Right ventricle myocardium inferior (tissue), 1 donor: Measurements from ENCODE around the gene KRT81. TPM values are rescaled to one million over a fixed set of nuclear protein-coding genes. Genes with fewer than 3 reads are reported as not detected.
"Not testable (repeated sequence)": the region's sequence is repeated elsewhere in the genome, so short reads cannot be mapped to it uniquely, and the experiment has no call there.

Experiments used
- ATAC-seq: fragments of 200-7000 bp; cut with Tn5 transposase; one replicate; pipeline ENCODE4 v1.9.1; 2020; ENCODE audit warnings: mild to moderate bottlenecking, moderate library complexity
- DNase-seq: peaks from one replicate; pipeline ENCODE4 v3.0.0; 2021; ENCODE audit errors: missing footprints
- intact Hi-C: fragments of 100-400 bp; cut with DNase I; formaldehyde crosslinking; loops from one replicate; pipeline ENCODE4 v1.11.0; 2022
- total RNA-seq: library from RNA; stranded (reverse); fragmentation: NEBNext Ultra II Directional; extraction: Animal tissue kit (Norgen Biotek cat#: 25700); gene quantifications from one replicate; pipeline ENCODE4 v1.2.1, GENCODE V29; 2021
- donor health status: DM: no; HTN: yes; CAD: no; lungs with severe emphysema.

The KRT81 gene
- total RNA-seq, 1 donor from 2014 or later, result not detected

GRCh38 chr12:52260361-52261207, 30.8 kb downstream of the KRT81 start:
- ATAC-seq (no peak), DNase-seq (no peak)
- intact Hi-C loops, result no loop called here

- intact Hi-C loops, result no loop called here
- DNase-seq, result no peak
- ATAC-seq, result no peak
Observed at GRCh38 chr12:52259657-52260243, 31.6 kb downstream of the KRT81 start.

- no peak for DNase-seq
- ATAC-seq, result no peak
- intact Hi-C loops, result no loop called here
Observed at GRCh38 chr12:52258335-52258901, 32.9 kb downstream of the KRT81 start.

- ATAC-seq, intact Hi-C loops, DNase-seq: not testable (repeated sequence)
Observed at GRCh38 chr12:52257922-52258321, 33.4 kb downstream of the KRT81 start.

- DNase-seq (no peak), ATAC-seq (no peak)
- intact Hi-C loops, result no loop called here
Observed at GRCh38 chr12:52257074-52257551, 34.2 kb downstream of the KRT81 start.

GRCh38 chr12:52256584-52256935, 34.8 kb downstream of the KRT81 start:
- intact Hi-C loops, result no loop called here
- DNase-seq (no peak), ATAC-seq (no peak)

DNA sequence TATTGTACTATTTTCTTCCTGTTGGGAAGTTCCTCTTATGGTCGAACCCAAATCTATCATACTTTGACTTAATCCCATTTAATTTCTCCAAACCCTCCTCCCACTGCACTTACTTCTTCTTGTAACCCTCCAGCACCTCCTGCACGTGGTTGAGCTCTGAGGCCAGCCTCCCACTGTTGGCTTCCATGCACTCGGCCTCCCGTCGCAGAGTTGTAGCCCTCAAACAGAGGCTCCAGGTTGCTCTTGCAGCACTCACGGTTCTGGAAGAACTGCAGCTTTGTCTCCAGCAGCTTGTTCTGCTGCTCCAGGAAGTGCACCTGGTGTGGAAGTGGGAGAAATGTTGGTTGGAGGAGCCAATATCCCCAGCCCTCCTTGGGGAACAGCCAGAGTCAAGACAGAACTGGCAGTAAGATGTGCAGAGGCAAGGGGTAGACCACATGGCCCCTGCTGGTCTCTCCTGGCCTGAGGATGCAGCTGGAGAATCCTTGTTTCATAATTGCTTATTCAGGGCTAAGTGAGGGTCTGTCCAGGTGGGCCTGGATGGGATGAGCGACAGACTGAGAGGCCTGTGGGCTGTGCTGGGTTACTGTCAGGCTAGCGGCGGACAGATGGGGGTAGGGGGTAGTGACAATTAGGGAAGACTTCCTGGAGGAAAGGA, 35.3 kb downstream of the KRT81 start:
- DNase-seq, result no peak
- no peak for ATAC-seq
- intact Hi-C loops, result no loop called here

GRCh38 chr12:52254965-52255751, 36.2 kb downstream of the KRT81 start:
- peak; percentile 39 for DNase-seq
- intact Hi-C loops, result no loop called here
- no peak for ATAC-seq

DNA sequence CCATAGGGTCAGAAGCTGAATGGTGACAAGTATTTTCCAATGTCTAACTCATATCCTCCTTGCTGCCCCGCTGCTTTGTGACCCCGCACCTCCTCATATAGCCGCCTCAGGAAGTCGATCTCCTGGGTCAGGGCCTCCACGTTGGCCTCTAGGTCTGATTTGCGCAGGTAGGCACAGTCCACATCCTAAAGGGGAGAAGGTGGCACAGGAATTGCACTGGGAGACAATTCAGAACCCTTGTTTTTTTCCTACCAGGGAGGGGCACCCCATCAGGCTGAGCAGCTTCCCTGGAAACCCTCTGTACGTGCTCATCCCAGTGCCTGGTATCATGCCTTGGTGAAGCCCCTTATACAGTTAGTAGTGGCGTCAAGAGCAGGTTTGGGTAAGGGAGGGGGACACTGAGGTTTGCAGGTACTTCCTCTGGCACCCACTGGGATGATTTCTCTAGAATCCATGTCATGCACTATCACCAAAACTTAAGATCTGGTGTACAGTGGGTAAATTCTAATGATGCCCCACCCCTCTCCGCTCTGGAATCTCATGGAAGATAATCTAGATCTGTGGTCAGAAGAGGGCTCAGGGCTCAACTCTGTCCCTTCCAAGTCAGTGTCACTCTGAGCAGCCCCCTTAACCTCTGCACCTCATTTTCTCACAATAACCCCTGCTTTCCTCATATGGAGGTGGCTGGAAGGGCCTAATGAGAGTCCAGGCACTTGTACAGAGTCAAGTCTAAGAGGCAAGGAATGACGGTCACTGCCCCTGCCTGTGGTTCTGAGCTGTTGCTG, 37.0 kb downstream of the KRT81 start:
- DNase-seq, result peak; percentile 21
- intact Hi-C loops, result no loop called here
- no peak for ATAC-seq

DNA sequence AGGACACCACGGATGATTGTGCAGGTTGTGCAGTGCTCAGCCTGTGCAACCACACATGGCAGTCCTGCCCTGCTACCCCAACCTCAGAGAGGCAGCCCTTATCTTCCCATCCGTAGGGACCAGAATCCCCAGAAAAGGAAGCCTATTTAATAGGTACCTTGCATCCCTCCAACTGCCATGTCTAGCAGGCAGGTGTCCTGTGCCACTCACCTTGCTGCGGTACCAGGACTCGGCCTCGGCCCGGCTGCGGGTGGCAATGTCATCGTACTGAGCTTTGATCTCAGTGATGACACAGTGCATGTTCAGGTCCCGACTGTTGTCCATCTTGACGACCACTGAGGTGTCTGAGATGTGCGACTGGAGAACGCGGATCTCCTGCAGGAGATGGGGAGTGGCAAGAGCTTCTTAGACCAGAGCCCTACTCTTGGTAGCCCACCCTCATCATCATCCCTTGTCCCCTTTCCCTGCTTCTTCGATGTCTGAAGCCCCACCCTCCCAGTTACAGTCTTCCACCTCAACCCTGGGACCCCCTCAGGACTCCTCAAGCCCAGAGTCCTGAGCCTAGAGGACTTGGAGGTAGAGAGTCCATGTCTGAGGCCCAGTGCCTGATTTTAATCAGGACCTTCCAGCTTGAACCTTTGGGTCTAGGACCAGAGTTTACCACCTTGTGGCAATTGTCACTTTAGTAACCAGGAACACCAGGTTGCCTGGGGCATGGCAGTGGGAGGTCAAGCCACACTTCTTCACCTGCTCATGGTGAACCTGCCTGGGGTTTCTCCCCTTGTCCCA, 37.7 kb downstream of the KRT81 start:
- intact Hi-C loops, result no loop called here
- ATAC-seq, result no peak

DNA sequence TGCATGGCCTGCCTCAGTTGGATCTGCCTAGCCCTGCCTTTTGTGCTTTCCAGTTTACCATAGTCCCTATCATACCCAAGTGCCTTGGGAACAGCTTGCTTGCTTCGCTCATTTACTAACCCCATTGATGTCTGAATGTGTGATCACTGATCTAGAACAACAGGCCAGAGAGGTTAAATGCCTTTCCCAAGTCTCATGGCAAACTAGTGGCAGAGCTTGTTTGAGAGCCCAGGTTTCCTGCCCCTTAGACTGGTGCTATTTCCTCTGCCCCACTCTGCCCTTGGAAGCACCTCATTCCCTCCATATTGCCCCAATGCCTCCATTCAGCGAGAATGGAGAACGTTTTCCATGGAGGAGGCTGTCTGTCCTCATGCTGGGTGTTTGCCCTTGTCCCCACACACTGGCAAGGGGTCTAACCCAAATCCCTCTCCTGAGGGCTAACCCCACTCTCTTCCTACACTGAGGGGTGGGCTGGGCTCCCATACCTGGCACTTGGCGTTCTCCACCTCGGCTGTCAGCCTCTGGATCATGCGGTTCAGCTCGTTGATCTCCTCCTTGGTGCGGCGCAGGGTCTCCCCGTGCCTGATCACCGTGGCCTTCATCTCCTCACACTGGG, 38.5 kb downstream of the KRT81 start:
- no peak for DNase-seq
- intact Hi-C loops, result no loop called here
- no peak for ATAC-seq

More for the DNA sequence above, 37.7 kb downstream of the KRT81 start:
- no peak for DNase-seq

DNA sequence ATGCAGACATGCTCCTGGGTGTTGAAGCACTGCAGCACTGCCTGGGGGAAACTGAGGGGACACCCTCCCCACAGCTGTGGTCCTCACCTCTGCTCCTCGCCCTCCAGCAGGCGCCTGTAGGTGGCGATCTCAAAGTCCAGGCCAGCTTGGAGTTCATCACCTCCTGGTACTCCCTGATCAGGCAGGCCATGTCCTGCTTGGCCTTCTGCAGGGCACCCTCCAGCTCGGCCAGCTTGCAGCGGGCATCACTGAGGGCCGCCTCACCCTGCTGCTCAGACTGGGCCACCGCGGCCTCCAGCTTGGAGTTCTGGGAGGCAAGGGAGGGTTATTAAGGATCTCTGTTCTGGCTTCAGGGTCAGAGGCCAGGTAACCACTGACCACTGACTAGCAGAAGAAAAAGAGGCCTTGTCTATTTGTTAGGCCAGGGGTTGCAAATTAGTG, 39.1 kb downstream of the KRT81 start:
- intact Hi-C loops, DNase-seq, ATAC-seq: not testable (repeated sequence)

DNA sequence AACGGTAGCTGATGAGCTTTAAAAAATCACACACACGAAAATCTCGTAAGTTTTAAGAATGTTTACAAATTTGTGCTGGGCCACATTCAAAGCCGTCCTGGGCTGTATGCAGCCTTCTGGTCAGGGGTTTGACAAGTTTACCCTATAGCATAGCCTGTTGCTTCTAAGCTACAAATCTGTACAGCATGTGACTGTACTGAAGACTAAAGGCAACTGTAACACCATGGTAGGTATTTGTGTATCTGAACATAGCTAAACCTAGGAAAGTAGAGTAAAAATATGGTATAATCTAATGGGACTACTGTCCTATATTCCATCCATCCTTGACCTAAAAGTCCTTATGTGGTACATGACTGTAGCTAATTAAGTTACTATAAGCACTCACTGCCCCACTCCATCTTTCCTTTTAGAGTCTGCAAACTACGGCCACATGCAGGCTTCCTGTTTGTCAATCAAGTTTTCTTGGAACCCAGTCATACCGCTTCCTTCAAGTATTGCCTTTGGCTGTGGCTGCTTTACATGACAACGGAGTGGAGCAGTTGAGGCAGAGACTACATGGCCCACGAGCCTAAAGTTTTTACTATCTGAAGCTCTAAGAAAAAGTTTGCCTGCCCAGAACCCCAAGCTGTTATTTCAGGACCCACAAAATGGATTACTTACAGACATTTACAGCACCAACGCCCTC, 39.8 kb downstream of the KRT81 start:
- ATAC-seq, result no peak
- intact Hi-C loops, result no loop called here
- no peak for DNase-seq

GRCh38 chr12:52250048-52250990, 41.0 kb downstream of the KRT81 start:
- no peak for DNase-seq
- intact Hi-C loops, result no loop called here
- ATAC-seq, result no peak

DNA sequence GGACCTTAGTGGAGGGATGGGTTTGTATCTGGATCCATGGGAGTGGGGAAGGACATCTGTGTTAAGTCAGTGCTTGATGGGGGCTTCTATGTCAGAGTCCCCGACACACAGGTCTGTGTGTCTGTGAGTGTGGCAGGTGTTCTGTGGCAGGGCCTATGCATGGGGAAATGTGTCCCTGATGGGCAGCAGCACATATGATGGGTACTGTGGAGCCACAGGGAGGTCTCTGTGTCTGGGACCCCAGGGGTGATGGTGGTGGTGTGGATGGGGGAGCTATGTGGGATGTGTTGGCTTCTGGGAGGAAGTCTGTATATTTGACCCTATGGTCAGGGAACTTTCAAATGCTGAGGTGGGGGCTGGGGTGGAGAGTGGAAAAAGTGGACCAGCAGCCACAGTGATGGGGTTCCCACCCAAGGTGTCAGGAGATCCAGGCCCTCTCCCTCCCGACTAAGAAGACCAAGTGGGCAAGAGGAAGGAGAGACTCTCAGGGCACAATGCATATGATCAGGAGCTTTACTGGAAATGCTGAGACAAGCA, 41.8 kb downstream of the KRT81 start:
- intact Hi-C loops, result no loop called here
- ATAC-seq (no peak), DNase-seq (no peak)
